NCI-H1436 treated with DMSO at 0.1 percent for 48 hours (cell line): ENCODE data around the gene B3GNT5.

ENCODE experiments used
- DNase-seq: peaks from one replicate; lab custom pipeline; 2025; lab: John Stamatoyannopoulos, UW

Gene B3GNT5

GRCh38 chr3:183295211-183295610 is 42.2 kb downstream of the B3GNT5 start:
- no peak for DNase-seq

- DNase-seq = no peak
These were observed 43.9 kb downstream of the B3GNT5 start for GRCh38 chr3:183296944-183297343.

- DNase-seq = no peak
These were observed 45.7 kb downstream of the B3GNT5 start for GRCh38 chr3:183298701-183299153.

- DNase-seq = no peak
These were observed 46.9 kb downstream of the B3GNT5 start for GRCh38 chr3:183299976-183300375.

- no peak for DNase-seq
These were observed 48.0 kb downstream of the B3GNT5 start for GRCh38 chr3:183300996-183301562.

- no peak for DNase-seq
These were observed 49.0 kb downstream of the B3GNT5 start for GRCh38 chr3:183301937-183302580.

- no peak for DNase-seq
These were observed 50.6 kb downstream of the B3GNT5 start for GRCh38 chr3:183303690-183304089.

GRCh38 chr3:183306798-183307671 is 54.0 kb downstream of the B3GNT5 start:
- no peak for DNase-seq

- no peak for DNase-seq
These were observed 54.7 kb downstream of the B3GNT5 start for GRCh38 chr3:183307749-183308148.

GRCh38 chr3:183308751-183309150 is 55.7 kb downstream of the B3GNT5 start:
- no peak for DNase-seq

- no peak for DNase-seq
These were observed 56.2 kb downstream of the B3GNT5 start for GRCh38 chr3:183309276-183309675.

GRCh38 chr3:183310936-183311335 is 57.9 kb downstream of the B3GNT5 start:
- DNase-seq = no peak

- DNase-seq = no peak
These were observed 59.4 kb downstream of the B3GNT5 start for GRCh38 chr3:183312433-183312832.

GRCh38 chr3:183313351-183313750 is 60.3 kb downstream of the B3GNT5 start:
- no peak for DNase-seq

GRCh38 chr3:183313764-183314163 is 60.7 kb downstream of the B3GNT5 start:
- no peak for DNase-seq

GRCh38 chr3:183315739-183316138 is 62.7 kb downstream of the B3GNT5 start:
- no peak for DNase-seq

- no peak for DNase-seq
These were observed 64.2 kb downstream of the B3GNT5 start for GRCh38 chr3:183317271-183317670.

- no peak for DNase-seq
These were observed 65.1 kb downstream of the B3GNT5 start for GRCh38 chr3:183317886-183318865.

- no peak for DNase-seq
These were observed 65.8 kb downstream of the B3GNT5 start for GRCh38 chr3:183318877-183319276.

GRCh38 chr3:183319371-183319770 is 66.3 kb downstream of the B3GNT5 start:
- no peak for DNase-seq
